HUDEP-2 (cell line): ENCODE results near the gene TRIML2.
A peak's percentile ranks its signal among the peaks of the same experiment; 100 is the strongest.

ENCODE experiments used
- DNase-seq, 76 experiments: peaks; one replicate each; lab custom pipeline; 2025; ENCODE audit not compliant: unreplicated experiment in 76 of 76; lab: John Stamatoyannopoulos, UW

TRIML2 gene, protein sequence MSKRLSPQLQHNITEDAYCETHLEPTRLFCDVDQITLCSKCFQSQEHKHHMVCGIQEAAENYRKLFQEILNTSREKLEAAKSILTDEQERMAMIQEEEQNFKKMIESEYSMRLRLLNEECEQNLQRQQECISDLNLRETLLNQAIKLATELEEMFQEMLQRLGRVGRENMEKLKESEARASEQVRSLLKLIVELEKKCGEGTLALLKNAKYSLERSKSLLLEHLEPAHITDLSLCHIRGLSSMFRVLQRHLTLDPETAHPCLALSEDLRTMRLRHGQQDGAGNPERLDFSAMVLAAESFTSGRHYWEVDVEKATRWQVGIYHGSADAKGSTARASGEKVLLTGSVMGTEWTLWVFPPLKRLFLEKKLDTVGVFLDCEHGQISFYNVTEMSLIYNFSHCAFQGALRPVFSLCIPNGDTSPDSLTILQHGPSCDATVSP

DNA sequence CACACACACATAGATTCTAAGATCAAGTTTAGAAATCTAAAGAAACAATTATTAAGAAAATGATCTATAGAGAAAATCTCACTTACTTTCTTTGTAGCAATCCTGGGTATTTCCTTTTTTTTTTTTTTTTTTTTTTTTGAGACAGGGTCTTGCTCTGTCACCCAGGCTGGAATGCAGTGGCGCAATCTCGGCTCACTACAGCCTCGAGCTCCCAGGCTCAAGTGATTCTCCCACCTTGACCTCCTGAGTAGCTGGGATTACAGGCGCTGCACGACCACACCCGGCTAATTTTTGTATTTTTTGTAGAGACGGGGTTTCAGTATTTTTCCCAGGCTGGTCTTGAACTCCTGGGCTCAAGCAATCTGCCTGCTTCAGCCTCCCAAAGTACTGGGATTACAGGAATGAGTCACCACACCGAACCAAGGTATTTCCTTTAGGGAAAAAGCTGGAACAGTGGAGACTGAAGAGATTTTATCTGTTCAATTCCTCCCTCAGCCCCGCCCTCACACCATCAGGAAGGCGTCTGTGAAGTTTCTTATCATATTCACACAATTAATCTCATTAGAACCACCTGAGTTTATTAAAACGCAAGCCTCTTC is at the start of gene TRIML2:
TRIML2 (minus strand) TSS at position 447 of the 599 bp plus-strand sequence. CDS start 4,235 bp downstream, outside the sequence.
- no peak for DNase-seq

DNA sequence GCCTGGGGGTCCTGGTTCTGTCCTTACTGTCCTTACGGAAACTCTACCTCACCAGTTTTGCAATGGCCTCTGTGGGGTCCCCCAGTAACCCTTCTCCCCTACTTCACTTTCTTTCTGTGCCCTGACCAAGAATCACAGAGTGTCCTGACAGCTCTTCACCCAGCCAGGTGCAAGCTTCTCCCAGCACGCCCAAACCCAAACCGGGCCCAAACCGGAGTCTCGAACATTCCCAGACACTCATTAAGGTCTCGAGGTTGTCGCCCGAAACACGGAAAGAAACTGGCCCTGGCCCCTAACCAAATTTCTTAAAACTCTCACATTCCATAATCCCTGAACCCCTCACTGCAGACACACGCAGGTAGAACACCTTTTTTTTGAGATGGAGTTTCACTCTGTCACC is 48.9 kb upstream of the TRIML2 start:
- DNase-seq = no peak

DNA sequence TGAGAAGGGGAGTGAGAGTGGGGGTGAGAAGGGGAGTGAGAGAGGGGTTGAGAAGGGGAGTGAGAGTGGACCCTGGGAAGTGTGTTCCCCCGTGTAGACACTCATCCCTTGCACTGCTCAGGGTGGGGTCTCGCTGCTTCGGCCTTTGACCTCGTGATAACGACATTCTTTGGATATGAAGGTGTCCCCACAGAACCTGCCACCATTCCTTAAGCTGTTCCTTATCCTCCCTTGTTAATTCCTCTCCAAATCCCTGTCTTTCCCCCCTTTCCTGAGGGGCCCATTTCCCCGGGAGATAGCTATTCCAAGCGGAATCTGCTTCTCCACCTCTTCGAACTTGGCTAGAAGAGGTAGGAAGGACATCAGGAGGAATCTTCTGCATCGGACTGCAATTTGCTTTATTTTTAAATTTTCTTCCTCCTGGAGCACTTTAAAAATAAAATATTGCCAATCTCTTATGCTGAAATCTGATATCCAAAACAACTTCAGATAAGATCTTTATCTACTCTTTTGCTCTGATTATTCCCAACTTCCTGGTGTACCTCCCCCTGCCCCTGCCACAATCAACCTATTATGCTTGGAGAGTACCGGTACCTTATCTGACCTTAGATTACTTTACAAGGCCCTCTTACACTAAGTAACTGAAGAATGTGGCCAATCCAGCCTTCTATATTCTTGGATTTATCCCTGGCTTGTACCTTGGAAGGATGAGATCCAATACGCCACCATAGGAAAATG is 45.4 kb upstream of the TRIML2 start:
- no peak for DNase-seq

DNA sequence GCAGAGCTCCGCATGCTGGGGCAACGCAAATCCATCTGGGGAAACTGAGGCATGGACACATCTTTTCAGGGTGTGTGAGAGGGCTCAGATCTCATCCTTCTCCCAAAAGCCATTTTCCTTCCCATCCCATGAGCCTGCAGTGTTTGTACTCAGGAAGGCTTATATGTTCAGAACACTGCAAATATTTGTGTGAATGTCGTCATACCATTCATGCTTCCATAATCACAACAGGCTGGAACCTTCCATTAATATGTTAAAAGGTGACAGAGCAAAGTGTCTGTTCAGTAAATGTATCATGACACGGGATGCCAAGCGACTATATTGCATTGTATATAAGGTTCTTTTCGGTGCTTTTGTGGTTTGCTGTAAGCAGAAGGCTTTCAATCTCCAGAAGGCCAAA is 38.4 kb upstream of the TRIML2 start:
- no peak for DNase-seq

DNA sequence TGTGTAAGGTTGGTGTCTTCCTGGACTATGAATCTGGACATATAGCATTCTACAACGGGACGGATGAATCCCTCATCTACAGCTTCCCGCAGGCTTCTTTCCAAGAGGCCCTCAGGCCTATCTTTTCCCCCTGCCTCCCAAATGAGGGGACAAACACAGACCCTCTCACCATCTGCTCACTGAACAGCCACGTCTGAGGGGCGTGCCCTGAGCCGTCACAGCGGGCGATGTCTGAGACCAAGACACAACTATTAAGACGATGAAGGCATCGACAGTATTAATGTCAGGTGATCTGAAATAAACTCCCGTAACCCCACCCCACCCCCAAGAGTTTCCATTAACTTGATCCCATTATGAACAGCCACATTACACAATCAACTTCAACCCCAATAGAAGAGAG is 37.8 kb upstream of the TRIML2 start:
- DNase-seq = no peak

DNA sequence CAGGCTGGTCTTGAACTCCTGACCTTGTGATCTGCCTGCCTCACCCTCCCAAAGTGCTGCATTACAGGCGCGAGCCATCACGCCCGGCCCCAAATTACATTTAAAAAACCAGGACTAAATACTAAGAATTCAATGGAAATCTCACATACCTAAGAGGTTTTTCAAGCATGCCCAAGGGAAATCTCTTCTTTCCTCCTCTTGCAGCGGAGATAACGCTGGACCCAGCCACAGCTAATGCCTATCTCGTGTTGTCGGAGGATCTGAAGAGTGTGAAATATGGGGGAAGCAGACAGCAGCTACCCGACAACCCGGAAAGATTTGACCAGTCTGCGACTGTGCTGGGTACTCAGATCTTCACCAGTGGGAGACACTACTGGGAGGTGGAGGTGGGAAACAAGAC is 37.2 kb upstream of the TRIML2 start:
- DNase-seq = no peak

DNA sequence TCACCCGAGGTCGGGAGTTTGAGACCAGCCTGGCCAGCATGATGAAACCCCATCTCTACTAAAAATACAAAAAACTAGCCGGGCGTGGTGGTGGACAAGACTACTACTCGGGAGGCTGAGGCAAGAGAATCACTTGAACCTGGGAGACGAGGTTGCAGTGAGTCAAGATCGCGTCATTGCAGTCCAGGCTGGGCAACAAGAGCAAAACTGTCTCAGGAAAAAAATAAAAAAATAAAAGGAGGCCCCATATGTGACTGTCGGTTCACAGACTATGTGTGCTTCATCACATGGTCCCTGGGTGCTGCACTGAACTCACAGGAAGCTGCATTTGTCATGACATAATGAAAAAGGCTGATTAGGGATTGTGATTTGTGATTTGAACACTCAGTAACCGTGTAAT is 36.2 kb upstream of the TRIML2 start:
- no peak for DNase-seq

DNA sequence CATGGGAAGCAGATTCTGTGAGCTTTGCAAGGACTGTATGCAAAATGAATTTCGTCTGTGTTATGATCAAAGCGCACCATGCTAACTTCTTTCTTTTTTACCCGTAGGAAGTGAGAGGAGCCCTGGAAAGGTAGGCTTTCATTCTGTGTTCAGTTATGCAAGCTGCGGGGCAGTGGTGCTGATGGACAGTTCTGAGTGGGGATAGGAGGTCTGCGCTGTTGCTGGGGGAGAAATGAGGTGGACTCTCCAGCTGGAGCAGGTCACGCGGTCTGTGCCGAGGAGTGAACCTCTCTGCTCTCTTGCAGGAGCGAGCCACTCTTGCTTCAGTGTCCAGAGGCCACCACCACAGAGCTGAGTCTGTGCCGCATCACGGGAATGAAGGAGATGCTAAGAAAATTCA is 34.3 kb upstream of the TRIML2 start:
- DNase-seq = no peak

DNA sequence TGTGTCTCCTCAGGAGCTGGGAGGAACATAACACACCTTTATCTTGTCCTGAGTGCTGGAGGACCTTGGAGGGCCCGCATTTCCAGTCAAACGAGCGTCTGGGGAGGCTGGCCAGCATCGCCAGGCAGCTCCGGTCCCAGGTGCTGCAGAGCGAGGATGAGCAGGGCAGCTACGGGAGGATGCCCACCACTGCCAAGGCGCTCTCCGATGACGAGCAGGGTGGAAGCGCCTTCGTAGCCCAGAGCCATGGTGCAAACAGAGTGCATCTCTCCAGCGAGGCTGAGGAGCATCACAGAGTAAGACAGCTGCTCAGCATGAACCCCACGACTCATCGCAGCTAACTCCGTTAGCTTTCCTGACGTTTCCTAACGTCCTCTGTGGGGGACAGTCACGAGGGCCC is 30.3 kb upstream of the TRIML2 start:
- no peak for DNase-seq

DNA sequence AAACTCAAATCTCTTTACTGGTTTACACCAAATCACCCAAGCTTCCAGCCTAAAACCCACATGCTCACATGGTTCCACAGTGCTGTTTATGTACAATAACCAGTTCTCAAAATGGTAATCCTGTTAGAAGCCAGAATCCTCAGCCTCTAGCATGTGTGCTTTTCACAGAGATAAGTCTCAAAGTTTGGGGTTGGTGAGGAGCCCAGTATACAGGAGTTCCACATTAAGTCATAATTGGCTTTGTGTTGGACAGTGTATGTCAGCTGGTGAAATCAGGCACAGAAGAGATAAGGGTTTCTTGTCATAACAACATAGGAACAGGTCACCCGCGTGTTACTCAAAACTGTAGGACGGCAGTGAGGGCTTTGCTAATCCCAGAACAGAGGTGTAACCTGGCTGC is 29.7 kb upstream of the TRIML2 start, which contains the start of gene TRIML1:
TRIML1 (plus strand) TSS at position 301 of the 400 bp plus-strand sequence. CDS start 118 bp downstream, outside the sequence.
- DNase-seq = no peak

DNA sequence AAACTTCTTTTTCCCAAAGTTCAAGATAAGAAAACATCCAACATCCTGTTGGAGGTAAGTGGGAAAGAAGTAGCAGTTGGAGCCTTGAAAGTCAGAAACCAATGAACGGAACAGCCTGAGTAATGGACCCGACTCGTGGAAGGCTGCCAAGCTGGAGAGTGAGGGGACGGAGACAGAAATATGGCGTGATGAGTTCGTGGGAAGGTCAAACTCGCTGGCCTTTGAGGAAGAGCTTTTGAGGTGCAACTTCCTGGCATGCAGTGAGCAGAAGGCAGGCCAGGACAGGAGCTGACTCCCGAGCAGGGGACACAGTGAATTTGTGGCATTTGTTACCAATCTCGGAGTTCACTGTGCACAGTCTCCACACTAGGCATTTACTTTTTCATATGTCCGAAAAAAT is 28.8 kb upstream of the TRIML2 start:
- DNase-seq = no peak

DNA sequence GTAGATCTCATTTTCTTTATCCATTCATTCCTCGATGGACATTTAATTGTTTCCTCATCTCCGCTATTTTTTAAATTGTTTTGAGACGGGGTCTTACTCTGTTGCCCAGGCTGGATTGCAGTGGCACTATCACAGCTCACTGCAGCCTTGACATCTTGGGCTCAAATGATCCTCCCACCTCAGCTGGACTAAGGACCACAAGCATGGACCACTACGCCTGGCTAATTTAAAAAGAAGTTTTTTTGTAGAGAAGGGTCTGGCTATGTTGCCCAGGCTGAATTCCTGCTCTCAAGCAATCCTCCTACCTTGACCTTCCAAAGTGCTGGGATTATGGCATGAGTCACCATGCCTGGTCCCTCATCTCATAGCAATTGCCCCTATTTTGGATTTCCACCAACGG is 22.8 kb upstream of the TRIML2 start:
- DNase-seq = no peak

DNA sequence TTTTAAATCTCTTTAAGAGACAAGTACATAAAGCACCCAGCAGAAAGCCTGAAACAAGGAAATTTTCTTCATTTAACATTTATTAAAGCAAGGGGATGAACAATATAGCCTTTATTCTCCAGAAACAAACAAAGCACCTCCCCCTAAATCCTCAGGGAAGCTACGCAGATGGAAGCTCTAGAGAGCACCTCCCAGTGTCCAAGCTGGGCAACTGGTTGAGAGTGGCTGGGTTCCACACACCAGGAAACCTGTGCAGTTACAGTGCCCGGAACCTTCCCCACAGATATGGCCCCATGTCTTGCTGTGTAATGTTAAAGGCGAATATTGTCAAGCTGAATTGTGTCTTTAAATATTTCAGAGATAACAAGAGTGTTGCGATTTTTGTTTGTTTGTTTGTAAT is 21.0 kb upstream of the TRIML2 start:
- DNase-seq = no peak

DNA sequence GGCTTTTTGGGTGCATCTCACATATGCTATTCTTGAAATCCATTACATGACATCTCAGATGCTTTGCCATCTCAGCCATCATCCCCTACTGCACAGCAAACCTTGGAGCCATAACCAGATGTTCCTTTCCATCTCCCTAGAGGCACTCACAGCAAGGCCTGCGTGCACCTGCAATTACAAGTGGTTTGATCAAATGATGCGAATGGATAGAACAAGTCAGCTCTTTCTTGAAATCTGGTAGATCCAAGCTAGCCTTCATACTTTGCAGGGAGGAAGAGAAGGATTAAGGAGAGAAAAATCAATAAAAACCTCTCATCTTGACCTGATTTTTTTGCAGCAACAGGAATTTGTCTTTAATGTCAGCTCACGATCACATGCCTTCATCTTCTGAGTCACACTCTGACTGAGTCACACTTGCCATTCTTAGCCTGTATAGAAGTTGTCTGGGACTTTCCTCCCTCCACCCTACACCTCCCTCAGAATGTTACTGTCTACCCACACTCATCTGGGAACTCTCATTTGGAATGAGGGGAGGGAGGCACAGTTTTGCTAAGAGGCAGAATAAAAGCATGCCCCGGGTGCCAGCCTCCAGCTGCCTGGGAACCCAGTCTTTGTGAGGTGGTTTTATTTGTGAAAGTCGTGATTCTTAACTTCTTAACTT is 17.9 kb upstream of the TRIML2 start:
- peak in 2 of 76 experiments; percentile 11 to 14 for DNase-seq

DNA sequence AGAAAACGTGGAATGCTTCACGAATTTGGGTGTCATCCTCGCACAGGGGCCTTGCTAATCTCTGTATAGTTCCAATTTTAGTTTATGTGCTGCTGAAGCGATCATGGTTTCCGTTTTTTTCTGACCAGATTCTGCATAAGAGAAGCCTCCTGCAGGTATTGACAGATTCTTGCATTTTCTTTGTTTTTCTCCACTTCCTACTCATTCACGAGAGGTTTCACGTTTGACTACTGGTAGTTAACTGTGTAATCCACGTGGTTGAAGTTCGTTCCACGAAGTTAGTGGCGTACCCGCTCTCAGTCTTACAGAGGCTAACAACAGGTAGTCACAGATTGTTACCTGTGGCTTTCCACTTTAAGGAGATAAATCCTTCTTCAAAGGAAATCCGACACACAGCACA is 12.1 kb upstream of the TRIML2 start:
- DNase-seq = no peak

DNA sequence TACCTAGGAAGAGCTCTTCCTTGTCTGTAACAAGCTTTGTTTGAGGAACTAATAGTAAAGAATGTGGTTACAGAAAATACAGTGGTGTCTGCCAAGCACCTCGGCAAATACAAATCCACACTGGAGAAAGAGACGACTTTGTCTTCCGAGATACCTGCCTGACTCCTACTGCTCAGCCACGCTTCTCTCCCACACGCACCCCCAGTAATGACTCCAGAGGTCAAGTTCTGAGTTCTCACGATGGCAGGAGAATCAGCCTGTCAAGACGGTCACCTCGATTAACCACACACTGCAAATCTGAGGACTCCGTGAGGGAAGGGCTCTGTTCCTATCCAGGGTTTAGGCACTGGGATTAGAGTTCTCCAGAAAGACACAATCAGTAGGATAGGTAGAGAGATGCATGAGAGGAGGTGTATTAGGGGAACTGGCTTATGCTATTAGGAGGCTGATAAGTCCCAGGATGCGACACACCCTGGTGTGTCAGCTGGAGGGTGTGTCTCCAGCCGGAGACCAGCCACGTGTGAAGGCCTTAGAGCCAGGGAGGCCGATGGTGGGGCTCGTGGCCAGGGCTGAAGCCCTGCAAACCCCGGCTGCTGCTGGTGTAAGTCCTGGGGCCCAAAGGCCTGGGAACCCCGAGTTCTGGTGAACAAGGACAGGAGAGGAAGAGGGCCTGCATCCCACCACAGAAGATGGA is 8.4 kb upstream of the TRIML2 start:
- no peak for DNase-seq

DNA sequence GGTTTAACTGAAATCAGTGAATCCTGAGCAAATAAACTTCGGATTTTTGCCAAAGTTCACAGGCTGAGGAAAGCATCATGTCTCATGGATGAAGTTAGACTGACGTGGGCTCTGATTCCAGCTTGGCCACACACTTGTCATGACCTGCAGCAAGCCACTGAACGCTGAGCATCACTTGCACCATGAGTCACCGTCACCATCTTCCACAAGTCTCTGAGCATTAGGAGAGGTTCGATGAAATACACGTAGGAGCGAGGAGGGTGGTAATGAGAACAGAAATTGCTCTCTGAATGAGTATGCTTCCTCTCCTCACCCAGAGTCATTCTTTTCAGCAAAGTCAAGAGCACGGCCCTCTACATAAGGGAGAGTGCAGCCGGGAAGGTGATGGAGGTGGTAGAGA is 3.8 kb upstream of the TRIML2 start:
- no peak for DNase-seq

DNA sequence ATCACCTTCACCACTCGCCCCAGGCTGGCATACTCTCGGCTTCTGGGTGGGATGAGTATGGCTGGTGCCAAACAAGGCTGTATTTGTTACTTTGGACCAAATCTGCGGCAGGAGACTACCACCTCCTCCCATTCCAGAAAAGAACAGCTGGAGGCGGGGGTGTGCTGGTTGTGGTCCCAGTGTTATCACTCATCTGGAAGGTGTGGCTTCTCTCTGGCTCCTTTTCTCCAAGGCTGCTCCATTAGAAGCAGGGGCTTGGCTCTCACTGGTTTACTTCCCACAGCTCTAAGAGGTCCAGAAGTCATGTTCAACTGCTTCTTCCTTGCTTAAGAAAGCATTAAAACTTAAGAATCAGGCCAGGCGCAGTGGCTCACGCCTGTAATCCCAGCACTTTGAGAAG is 2.6 kb upstream of the TRIML2 start:
- DNase-seq = no peak

DNA sequence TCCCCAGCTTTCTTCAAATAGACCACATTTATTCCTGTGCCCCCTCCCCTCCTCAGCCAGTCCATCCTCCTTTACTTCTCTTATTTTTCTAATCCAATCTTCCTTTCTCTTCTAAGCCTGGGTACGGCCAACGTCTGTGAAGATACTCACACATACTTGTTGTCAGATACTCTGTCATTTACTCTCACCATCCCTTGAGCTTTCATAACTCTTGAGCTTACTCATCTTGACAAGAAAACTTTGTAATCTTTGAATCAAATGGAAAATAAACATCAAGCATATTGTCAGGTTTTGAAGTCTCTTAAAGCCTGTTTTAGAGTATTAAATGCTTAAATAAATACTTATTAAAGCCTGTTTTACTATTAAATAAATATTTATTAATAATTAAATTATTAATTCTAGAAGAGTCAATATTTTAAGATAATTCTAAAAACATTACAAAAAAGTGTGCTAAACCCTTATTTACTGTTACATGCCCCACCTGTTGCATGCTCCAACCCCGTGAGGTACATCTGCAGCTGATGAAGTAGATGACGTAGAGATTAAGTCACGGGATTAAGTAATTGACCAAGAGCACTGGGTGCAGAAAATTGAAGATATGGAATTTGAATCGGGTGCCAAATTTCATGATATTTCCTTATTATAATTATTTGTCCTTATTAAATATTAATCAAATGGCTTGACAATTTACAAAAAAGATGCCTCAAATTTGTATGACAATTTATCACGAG is 1.5 kb upstream of the TRIML2 start:
- DNase-seq = no peak

DNA sequence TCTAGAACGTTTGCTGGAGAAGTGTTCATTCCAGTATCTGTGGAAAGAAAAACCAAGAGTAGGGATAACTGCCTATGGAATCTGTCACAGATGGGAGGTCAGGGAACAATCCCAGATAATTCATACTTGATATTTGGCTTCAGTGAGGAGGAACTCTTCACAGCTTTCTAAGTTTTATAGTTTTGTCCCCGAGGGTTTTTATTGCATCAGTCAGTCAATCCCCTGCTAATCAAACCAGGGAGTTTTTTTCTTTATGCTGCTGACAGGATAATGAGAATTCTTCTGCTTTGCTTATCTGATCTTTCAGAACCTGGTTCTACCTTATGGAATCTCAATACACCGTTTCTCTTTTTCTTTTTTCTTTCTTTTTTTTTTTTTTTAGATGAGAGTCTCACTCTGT is 633 bp upstream of the TRIML2 start:
- no peak for DNase-seq
